WTC11 (cell line): ENCODE data around the gene PRKAR1B.

Experiments
- ATF1 ChIP-seq: sonication (generic); formaldehyde crosslinking; IDR thresholded peaks from 2 replicates; pipeline ENCODE4 v1.8.1; 2023; ENCODE audit warnings: mild to moderate bottlenecking, moderate library complexity, missing genetic modification reagents
- CREB1 ChIP-seq: sonication (generic); formaldehyde crosslinking; IDR thresholded peaks from 2 replicates; pipeline ENCODE4 v1.8.0; 2023; ENCODE audit warnings: mild to moderate bottlenecking, missing genetic modification reagents
- CREM ChIP-seq: sonication (generic); formaldehyde crosslinking; IDR thresholded peaks from 2 replicates; pipeline ENCODE4 v1.8.1; 2022; ENCODE audit warnings: mild to moderate bottlenecking, missing genetic modification reagents, moderate library complexity
- FOXJ3 ChIP-seq: sonication (generic); formaldehyde crosslinking; IDR thresholded peaks from 2 replicates; pipeline ENCODE4 v1.9.0; 2021; ENCODE audit warnings: missing genetic modification reagents, mild to moderate bottlenecking, borderline replicate concordance
- NR2C2 ChIP-seq: sonication (generic); formaldehyde crosslinking; IDR thresholded peaks from 2 replicates; pipeline ENCODE4 v1.8.0; 2022; ENCODE audit warnings: mild to moderate bottlenecking, missing genetic modification reagents
- TCF7 ChIP-seq: sonication (generic); formaldehyde crosslinking; IDR thresholded peaks from 2 replicates; pipeline ENCODE4 v1.8.0; 2022; ENCODE audit warnings: mild to moderate bottlenecking, low read depth, missing genetic modification reagents, moderate library complexity
- ZNF263 ChIP-seq: sonication (generic); formaldehyde crosslinking; IDR thresholded peaks from 2 replicates; pipeline ENCODE4 v1.8.1; 2022; ENCODE audit warnings: low read depth, mild to moderate bottlenecking, moderate library complexity, missing genetic modification reagents
- TF ChIP-seq, protein P1 (sequence below): sonication (generic); formaldehyde crosslinking; IDR thresholded peaks from 2 replicates; pipeline ENCODE4 v1.8.0; 2022; ENCODE audit warnings: mild to moderate bottlenecking, missing genetic modification reagents
- TF ChIP-seq, protein P2 (sequence below): fragments of 200-600 bp; IDR thresholded peaks from 2 replicates; pipeline ENCODE4 v1.8.0; 2022; ENCODE audit warnings: antibody characterized with exemption
- TF ChIP-seq, protein P3 (sequence below): sonication (generic); formaldehyde crosslinking; IDR thresholded peaks from 2 replicates; pipeline ENCODE4 v1.8.0; 2023; ENCODE audit warnings: missing genetic modification reagents, mild to moderate bottlenecking, borderline replicate concordance

GRCh38 chr7:525740-526139, 201.3 kb downstream of the PRKAR1B start:
- TF ChIP-seq FOXJ3 (no peak), CREM (CRISPR knock-in tag) (no peak), NR2C2 (CRISPR knock-in tag) (no peak), CREB1 (CRISPR knock-in tag) (no peak), TCF7 (no peak), ATF1 (CRISPR knock-in tag) (no peak), ZNF263 (no peak)
- TF ChIP-seq, protein P1, sequence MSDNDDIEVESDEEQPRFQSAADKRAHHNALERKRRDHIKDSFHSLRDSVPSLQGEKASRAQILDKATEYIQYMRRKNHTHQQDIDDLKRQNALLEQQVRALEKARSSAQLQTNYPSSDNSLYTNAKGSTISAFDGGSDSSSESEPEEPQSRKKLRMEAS: no peak
- TF ChIP-seq, protein P2, sequence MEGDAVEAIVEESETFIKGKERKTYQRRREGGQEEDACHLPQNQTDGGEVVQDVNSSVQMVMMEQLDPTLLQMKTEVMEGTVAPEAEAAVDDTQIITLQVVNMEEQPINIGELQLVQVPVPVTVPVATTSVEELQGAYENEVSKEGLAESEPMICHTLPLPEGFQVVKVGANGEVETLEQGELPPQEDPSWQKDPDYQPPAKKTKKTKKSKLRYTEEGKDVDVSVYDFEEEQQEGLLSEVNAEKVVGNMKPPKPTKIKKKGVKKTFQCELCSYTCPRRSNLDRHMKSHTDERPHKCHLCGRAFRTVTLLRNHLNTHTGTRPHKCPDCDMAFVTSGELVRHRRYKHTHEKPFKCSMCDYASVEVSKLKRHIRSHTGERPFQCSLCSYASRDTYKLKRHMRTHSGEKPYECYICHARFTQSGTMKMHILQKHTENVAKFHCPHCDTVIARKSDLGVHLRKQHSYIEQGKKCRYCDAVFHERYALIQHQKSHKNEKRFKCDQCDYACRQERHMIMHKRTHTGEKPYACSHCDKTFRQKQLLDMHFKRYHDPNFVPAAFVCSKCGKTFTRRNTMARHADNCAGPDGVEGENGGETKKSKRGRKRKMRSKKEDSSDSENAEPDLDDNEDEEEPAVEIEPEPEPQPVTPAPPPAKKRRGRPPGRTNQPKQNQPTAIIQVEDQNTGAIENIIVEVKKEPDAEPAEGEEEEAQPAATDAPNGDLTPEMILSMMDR: no peak
- TF ChIP-seq, protein P3, sequence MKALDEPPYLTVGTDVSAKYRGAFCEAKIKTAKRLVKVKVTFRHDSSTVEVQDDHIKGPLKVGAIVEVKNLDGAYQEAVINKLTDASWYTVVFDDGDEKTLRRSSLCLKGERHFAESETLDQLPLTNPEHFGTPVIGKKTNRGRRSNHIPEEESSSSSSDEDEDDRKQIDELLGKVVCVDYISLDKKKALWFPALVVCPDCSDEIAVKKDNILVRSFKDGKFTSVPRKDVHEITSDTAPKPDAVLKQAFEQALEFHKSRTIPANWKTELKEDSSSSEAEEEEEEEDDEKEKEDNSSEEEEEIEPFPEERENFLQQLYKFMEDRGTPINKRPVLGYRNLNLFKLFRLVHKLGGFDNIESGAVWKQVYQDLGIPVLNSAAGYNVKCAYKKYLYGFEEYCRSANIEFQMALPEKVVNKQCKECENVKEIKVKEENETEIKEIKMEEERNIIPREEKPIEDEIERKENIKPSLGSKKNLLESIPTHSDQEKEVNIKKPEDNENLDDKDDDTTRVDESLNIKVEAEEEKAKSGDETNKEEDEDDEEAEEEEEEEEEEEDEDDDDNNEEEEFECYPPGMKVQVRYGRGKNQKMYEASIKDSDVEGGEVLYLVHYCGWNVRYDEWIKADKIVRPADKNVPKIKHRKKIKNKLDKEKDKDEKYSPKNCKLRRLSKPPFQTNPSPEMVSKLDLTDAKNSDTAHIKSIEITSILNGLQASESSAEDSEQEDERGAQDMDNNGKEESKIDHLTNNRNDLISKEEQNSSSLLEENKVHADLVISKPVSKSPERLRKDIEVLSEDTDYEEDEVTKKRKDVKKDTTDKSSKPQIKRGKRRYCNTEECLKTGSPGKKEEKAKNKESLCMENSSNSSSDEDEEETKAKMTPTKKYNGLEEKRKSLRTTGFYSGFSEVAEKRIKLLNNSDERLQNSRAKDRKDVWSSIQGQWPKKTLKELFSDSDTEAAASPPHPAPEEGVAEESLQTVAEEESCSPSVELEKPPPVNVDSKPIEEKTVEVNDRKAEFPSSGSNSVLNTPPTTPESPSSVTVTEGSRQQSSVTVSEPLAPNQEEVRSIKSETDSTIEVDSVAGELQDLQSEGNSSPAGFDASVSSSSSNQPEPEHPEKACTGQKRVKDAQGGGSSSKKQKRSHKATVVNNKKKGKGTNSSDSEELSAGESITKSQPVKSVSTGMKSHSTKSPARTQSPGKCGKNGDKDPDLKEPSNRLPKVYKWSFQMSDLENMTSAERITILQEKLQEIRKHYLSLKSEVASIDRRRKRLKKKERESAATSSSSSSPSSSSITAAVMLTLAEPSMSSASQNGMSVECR (CRISPR knock-in tag): no peak
